HG03457 (cell line): ENCODE data around the gene RNF14.

ENCODE experiments used
- ATAC-seq: cut with Tn5 transposase; IDR thresholded peaks from one replicate; pipeline ENCODE4 v1.9.1; 2021; ENCODE audit warnings: moderate number of reproducible peaks; ENCODE audit not compliant: unreplicated experiment

Gene RNF14

GRCh38 chr5:141945511-141946051 is 23.3 kb upstream of the RNF14 start:
- no peak for ATAC-seq

GRCh38 chr5:141947316-141947715 is 21.6 kb upstream of the RNF14 start:
- ATAC-seq: no peak

GRCh38 chr5:141948812-141949211 is 20.1 kb upstream of the RNF14 start:
- ATAC-seq: no peak

- ATAC-seq: no peak
These were observed 19.4 kb upstream of the RNF14 start for GRCh38 chr5:141949511-141949910.

- ATAC-seq: no peak
These were observed 18.5 kb upstream of the RNF14 start for GRCh38 chr5:141950207-141951005.

- ATAC-seq: no peak
These were observed 17.5 kb upstream of the RNF14 start for GRCh38 chr5:141951332-141951781.

- ATAC-seq: no peak
These were observed 16.9 kb upstream of the RNF14 start for GRCh38 chr5:141952020-141952419.

- no peak for ATAC-seq
These were observed 14.7 kb upstream of the RNF14 start for GRCh38 chr5:141954194-141954593.

GRCh38 chr5:141957367-141957996 is 11.4 kb upstream of the RNF14 start:
- ATAC-seq: no peak

- no peak for ATAC-seq
These were observed 10.8 kb upstream of the RNF14 start, which contains the start of gene PCDH12 for GRCh38 chr5:141958113-141958512. Gene PCDH12 (minus strand): TSS chr5:141958202. CDS start chr5:141957851, 351 bp downstream.

- ATAC-seq: no peak
These were observed 10.2 kb upstream of the RNF14 start for GRCh38 chr5:141958546-141959172.

- ATAC-seq: no peak
These were observed 8.9 kb upstream of the RNF14 start for GRCh38 chr5:141960018-141960417.

- ATAC-seq: peak; percentile 85
These were observed 8.2 kb upstream of the RNF14 start for GRCh38 chr5:141960449-141961323.

GRCh38 chr5:141961466-141961865 is 7.4 kb upstream of the RNF14 start:
- no peak for ATAC-seq

- ATAC-seq: no peak
These were observed 5.2 kb upstream of the RNF14 start for GRCh38 chr5:141963701-141964100.

- no peak for ATAC-seq
These were observed 3.8 kb upstream of the RNF14 start for GRCh38 chr5:141965071-141965470.

GRCh38 chr5:141966275-141966962 is 2.5 kb upstream of the RNF14 start:
- no peak for ATAC-seq

GRCh38 chr5:141966963-141967333 is 2.0 kb upstream of the RNF14 start:
- no peak for ATAC-seq

GRCh38 chr5:141969783-141970771 is 1.2 kb downstream of the RNF14 start:
- ATAC-seq: peak; percentile 45
